Subcutaneous adipose tissue (tissue), 4 donors: ENCODE data around the gene GRK6. TPM values are rescaled to one million over a fixed set of nuclear protein-coding genes. Genes with fewer than 3 reads are reported as not detected.

Experiments
- CTCF ChIP-seq: fragments of 450-650 bp; IDR thresholded peaks from one replicate; pipeline ENCODE4 v1.5.1; 2016; ENCODE audit warnings: low read depth, mild to moderate bottlenecking, control low read depth, antibody characterized with exemption, moderate library complexity
- total RNA-seq, 4 donors: library from RNA; depleted of rRNA; stranded (reverse); fragments of >200 nt; gene quantifications; one replicate each; pipeline ENCODE4 v1.1.0, GENCODE V29; 2016

The GRK6 gene
- 10 to 100 TPM in 3 of 4 donors, 1 to 10 TPM in 1; 9.3 to 22.6 (median 19.7) TPM for total RNA-seq

DNA sequence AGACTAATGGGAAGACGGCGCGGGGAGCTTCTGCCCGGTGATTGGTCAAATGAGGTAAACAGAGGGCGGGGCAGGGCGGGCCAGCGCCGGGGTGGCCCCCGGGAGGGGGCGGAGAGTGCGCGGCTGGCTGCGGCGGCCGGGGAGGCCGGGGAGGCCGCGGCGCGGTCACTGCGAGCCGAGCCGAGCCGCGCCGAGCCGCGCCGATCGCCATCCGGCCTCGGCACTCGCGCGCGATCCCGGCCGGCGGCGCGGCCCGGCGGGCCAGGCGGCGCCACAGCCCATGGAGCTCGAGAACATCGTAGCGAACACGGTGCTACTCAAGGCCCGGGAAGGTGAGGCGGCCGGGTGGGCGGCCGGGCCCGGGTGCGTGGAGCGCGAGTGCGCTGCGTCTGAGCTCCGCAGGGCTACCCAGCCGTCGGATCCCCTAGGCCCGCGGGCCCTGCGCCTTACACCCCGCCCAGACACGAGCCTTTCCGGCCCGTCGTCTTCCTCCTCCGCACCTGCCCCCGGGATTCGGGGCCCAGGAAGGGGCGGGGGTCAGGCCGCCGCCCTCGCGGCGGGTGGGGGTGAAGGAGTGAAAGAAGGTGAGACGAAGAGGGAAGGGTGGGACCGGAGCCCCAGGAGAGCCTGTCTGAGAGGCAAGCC is at the start of gene GRK6:
Gene GRK6 (plus strand): TSS at position 111 of the 645 bp plus-strand sequence. CDS start 170 bp downstream, at position 281.
- TF ChIP-seq CTCF: no peak

- no peak for TF ChIP-seq CTCF
These were observed 48.4 kb upstream of the GRK6 start for GRCh38 chr5:177377851-177378776.

DNA sequence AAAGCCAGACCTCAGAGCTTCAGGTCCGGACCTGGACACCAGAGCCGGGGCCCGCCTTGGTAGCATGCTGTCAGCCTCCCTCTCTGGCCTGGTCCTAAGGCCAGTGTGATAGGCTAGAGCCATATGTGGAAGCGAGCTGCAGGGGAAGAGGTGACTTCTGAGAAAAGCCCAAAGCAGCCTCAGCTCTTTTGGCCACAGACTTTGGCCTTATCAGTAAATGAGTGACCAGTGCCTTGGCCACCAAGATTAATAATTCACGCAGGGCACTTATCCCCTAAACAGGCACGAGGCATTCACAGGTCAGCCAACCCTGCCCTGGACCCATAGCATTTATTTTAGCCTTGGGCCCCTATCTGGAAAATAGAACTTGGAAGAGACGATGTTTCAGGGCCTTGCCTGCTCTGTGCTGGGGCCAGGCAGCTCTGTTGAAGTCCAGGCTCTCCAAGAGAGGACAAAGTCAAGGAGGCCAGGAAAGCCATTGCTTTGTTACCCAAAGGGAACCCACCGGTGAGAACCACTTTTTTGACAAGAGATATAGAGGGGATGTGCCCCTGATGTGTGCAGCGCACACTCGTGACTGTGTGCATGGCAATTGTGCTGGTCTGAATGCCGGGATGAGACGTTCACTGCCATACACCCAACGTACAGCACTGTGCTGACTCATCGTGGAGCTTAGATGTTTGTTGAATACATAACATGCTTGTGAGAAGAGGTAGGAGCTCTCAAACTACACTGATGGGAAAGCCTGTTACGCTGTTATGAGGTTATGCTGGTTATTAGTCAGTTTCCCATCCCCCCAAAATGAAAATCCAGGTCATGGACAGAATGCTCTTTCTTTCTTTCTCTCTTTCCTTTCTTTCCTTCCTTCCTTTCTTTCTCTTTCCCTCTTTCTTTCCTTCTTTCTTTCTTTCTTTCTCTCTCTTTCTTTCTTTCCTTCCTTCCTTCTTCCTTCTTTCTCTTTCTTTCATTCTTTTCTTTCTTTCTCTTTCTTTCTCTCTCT is 47.3 kb upstream of the GRK6 start:
- no peak for TF ChIP-seq CTCF

- no peak for TF ChIP-seq CTCF
These were observed 45.7 kb upstream of the GRK6 start for GRCh38 chr5:177380805-177381126.

- TF ChIP-seq CTCF: no peak
These were observed 44.0 kb upstream of the GRK6 start for GRCh38 chr5:177382423-177383029.

DNA sequence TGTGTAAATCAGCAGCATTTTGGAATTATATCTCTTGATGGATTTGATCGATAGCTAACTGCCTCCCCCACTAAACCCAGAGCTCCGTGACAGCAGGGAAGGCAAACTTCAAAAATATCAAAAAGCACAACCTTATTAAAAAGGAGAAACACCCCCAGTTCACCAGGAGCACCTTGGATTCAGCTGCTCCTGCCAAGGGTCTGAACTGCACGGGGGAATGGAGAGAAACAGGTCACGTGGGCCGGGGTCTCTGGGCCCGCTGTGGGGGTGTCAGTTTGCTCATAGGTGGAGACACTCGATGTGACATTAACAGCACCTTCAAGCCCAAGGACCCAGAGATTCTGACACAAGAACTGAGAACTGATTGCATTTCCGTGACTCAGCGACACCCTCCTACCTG is 43.3 kb upstream of the GRK6 start:
- no peak for TF ChIP-seq CTCF
